GM21786 (cell line): ENCODE measurements around the gene SLC7A6OS.

Experiments
- ATAC-seq: cut with Tn5 transposase; IDR thresholded peaks from one replicate; pipeline ENCODE4 v1.9.1; 2021; ENCODE audit not compliant: unreplicated experiment

Gene SLC7A6OS

DNA sequence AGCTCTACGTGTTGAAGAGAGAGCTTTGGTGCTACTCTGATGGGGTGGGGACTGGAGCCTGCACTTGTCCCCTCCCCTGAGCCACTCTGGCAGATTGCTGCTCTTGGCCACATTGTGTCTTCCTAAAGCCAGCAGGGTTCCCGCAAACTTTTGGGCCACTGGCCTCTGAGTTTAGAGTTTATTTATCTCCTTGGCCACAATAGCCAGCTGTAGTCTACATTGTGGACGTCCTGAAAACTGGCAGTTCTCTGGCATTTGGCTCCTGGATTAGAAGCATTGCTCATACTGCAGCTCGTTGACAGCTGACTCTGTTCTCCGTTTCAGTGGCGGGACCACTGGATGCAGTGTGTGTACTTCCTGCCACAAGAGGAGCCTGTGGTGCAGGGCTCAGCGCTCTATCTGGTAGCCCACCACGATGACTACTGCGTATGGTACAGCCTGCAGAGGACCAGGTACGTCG is 34.6 kb upstream of the SLC7A6OS start:
- no peak for ATAC-seq

DNA sequence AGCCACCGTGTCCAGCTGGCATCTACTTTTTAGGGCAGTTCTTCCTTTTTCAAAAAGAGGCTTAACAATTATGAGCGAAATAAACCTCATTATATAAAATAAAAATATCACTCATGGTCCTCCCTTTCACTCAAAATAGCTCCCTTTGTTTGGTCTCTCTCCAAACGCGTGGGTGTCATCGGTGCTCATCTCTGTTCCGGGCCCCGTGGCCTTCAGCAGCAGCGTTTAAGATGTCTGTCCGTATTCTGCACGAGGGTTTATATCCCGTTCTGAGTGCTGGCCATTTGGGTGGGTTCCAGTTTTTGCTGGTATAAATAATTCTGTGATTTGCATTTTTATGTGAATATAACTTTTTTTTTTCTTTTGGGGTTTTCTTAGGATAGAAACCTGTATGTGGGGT is 33.5 kb upstream of the SLC7A6OS start:
- ATAC-seq = no peak

GRCh38 chr16:68343137-68343536 is 32.4 kb upstream of the SLC7A6OS start:
- ATAC-seq = no peak

DNA sequence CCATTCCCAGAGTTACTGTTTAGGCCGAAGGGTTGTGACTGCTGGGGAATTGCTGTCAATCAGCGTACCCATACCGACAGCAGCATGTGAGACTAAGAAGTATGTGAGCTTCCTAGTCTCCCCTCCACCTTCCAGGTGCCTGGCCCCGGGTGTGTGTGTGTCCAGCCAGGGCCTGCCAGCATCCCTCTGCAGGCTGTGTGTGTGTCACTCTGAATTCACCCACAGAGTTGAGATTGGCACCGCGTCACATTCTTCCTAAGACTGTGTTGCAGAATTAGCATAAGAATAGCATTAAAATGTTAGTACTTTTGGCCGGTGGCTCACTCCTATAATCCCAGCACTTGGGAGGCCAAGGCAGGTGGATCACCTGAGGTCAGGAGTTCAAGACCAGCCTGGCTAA is 31.9 kb upstream of the SLC7A6OS start:
- no peak for ATAC-seq

DNA sequence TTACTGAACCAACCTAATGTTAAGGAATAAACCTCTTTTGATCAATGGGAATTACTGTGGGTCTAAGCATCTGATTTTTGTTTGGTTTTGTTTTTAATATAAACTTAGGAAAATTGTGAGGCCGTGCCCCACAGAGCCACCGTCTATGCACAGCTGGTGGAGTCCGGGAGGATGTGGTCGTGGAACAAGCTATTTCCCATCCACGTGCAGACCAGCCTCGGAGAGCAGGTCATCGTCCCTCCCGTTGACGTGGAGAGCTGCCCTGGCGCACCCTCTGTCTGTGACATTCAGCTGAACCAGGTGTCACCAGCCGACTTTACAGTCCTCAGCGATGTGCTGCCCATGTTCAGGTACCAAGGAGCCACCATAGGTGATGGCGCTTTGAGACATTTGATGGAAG is 28.5 kb upstream of the SLC7A6OS start:
- ATAC-seq = no peak

GRCh38 chr16:68338326-68339119 is 27.8 kb upstream of the SLC7A6OS start:
- no peak for ATAC-seq

DNA sequence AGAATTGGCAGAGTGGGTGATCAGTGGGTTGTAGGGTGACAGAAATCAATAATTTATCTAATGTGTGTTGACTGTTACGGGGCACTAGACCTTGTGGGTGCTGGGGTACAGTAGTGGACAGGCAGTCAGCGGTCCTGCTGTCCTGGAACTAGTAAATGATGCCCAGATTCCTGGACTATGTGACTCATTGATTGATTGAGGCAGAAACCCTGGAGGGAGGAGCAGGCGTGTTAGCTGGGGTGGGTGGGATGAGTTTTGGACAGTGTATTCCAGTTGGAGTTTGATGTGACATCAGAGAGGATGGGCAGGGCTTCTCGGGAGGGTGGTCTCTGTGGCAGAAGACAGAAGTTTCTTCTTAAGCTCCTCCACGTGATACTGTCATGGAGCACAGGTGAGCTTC is 24.4 kb upstream of the SLC7A6OS start:
- ATAC-seq = no peak

DNA sequence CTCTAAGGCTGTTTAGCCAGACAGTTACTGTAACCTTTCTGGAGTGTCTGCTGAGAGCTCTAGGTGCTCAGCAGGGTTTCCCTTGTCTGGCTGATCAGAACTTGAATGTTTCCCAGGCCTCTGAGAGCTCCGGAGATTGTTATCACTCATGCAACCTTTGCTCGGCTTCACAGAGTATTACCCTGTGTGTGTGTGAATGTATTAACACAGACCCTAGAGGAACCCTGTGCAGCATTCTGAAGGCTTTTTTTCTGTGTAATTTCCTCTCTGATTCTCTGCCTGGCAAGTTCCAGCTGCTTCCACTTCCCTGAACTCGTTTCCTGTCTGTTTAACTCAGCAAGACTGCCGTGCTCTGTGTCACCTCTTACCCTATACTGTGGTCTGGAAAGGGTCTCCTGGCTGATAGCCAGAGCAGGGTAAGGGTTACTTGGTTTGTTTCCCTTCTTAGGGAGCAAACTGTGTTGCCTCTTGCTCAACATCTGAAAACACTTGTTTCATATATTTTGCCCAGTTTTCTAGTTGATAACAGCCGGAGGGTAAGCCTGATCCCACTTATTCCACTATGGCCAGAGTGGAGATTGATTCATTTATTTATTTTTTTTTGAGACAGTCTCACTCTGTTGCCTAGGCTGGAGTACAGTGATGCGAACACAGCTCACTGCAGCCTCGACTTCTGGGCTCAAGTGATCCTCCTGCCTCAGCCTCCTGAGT is 21.8 kb upstream of the SLC7A6OS start:
- ATAC-seq = no peak

DNA sequence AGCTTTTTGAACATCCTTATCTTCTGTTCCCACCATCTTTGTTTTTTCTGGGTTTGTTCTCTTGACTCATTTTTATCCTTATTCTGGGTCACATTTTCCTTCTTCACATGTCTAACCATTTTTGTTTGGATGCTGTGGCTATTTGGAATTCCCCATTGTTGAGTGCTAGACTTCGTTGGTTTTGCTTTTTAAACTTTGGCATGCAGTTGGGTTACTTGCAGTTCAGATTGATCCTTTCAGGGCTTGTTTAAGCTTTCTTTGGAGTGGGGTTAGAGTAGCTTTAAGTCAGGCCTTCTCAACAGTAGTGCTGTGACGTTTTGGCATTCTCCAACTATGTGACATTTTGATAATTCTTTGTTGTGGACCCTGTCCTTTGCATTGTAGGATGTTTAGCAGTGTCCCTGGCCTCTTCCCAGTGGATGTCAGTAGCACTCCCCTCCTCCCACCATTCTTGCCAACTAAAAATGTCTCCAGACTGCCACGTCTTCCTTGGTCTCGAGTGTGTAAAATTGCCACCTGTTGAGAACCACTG is 21.2 kb upstream of the SLC7A6OS start:
- ATAC-seq = no peak

DNA sequence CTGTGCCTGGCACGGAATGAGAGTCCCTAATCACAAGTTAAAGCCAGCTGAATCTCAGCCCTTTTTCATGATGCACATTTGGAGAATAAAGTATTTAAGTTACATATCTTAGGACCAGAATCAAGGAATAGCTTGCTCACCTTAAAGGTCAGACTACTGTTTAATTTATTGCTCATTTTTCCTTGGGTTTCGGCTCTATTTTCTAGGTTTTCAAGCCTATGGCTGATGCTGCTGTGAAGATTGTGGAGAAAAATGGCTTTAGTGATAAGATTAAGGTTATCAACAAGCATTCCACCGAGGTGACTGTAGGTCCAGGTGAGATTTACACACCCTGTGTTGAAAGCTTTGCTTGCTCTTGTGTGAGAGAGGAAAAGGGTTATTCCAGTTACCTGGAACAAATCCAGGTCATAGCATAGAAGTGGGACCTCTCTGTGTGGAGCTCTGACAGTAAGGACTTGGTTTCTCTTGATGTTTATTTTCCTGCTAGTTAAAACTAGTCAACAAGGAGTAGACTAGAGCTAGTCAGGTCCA is 18.2 kb upstream of the SLC7A6OS start:
- ATAC-seq = no peak

GRCh38 chr16:68328151-68328859 is 17.6 kb upstream of the SLC7A6OS start:
- peak; percentile 83 for ATAC-seq

DNA sequence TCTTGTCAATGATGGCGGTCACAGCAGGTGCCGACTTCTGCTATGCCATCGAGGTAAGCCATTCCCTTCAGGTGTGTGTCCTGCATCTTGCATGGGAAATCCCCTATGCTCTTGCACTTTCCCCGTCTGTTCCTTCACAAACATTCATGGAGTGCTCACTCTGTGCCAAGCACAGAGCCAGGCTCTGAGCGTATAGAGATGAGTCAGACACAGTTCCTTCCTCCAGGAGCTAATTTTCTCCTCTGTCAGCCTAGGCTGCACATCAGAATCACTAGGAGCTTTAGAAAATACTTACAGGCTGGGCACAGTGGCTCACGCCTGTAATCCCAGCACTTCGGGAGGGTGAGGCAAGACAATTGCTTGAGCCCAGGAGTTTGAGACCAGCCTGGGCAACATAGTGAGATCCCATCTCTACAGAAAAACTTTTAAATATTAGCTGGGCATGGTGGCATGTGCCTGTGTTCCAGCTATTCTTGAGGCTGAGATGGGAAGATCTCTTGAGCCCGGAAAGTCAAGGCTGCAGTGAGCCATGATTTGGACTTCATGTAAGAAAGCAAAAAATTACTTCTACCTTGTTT is 14.1 kb upstream of the SLC7A6OS start:
- ATAC-seq = no peak

GRCh38 chr16:68324336-68324735 is 13.6 kb upstream of the SLC7A6OS start:
- no peak for ATAC-seq

DNA sequence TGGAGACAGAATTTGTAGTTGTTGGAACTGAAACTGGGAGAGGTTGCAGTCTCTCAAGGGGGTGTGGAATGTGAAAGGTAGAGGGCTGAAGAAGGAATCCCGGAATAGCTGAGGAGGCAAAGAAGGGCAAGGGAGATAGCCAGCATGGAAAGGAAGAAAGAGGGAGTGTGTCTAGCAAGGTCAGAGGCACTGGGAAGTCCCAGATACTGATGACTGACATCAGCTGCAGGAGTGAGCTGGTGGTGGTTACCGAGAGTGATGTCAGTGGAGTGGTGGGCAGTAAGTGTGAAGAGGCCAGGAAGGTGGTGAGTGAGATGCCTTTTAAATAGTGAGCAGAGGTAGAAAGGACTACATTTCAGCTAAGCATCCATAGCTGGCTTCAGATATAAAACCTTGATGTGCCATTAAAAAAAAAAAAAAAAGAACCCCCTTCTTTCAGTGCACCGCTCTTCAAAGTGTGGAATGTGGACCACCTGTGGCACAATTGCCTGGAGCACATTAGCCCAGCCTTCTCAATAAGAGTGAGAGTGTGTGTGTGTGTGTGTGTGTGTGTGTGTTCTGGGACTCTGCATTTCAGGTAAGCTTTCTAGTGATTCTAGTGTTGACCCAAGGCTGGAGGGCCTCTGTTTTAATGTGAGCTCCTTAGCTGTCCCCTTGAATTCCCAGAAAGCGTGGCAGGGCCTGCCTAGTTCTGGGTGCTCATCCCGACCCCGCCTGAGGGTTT is 8.6 kb upstream of the SLC7A6OS start:
- ATAC-seq = peak; percentile 61

DNA sequence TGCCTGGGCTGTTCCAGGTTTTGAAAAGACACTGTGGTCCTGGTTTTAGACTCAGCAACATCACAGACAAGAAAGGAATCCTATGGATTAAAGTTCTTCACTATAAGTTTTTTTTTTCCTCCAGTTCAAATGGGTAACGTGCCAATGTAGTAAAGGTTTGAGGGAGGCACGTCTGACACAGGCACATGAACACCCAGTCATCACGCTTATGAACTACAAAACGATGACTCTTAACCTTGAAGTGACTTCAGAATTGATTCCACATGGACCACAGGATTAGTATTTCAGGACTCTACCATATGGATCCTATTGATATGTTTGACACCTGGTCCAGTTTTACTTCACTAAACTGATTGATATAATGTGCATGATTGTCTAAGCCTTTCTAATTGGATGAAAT is 2.4 kb upstream of the SLC7A6OS start:
- no peak for ATAC-seq

GRCh38 chr16:68310437-68310773 is 341 bp downstream of the SLC7A6OS start:
- peak; percentile 27 for ATAC-seq

DNA sequence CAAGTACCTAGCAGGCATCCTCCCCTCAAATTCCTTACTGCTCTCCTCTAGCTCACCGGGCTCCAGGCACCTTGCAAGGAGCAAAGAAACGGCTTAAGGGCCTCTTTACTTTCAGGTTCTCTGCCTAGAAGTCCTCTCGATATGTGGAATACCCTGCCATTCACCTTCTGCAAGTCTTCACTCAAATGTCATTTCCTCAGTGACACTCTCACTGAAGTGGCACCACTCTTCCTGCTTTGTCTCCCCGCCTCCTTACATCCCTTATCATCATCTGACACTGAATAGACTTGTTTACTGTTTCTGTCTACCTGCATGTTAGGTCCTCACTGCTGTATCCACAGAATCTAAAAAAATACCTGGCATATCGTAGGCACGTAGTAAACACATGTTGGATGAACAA is 947 bp downstream of the SLC7A6OS start:
- no peak for ATAC-seq

GRCh38 chr16:68306633-68307032 is 4.1 kb downstream of the SLC7A6OS start:
- no peak for ATAC-seq

- ATAC-seq = no peak
Measured at GRCh38 chr16:68300734-68301459, 9.8 kb downstream of the SLC7A6OS start.
